HS-5 (cell line): ENCODE measurements around the gene PTBP2.

Source experiments
- DNase-seq: peaks from one replicate; pipeline ENCODE4 v3.0.0-alpha.2; 2012; ENCODE audit warnings: low read depth

PTBP2 gene, protein sequence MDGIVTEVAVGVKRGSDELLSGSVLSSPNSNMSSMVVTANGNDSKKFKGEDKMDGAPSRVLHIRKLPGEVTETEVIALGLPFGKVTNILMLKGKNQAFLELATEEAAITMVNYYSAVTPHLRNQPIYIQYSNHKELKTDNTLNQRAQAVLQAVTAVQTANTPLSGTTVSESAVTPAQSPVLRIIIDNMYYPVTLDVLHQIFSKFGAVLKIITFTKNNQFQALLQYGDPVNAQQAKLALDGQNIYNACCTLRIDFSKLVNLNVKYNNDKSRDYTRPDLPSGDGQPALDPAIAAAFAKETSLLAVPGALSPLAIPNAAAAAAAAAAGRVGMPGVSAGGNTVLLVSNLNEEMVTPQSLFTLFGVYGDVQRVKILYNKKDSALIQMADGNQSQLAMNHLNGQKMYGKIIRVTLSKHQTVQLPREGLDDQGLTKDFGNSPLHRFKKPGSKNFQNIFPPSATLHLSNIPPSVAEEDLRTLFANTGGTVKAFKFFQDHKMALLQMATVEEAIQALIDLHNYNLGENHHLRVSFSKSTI

DNA sequence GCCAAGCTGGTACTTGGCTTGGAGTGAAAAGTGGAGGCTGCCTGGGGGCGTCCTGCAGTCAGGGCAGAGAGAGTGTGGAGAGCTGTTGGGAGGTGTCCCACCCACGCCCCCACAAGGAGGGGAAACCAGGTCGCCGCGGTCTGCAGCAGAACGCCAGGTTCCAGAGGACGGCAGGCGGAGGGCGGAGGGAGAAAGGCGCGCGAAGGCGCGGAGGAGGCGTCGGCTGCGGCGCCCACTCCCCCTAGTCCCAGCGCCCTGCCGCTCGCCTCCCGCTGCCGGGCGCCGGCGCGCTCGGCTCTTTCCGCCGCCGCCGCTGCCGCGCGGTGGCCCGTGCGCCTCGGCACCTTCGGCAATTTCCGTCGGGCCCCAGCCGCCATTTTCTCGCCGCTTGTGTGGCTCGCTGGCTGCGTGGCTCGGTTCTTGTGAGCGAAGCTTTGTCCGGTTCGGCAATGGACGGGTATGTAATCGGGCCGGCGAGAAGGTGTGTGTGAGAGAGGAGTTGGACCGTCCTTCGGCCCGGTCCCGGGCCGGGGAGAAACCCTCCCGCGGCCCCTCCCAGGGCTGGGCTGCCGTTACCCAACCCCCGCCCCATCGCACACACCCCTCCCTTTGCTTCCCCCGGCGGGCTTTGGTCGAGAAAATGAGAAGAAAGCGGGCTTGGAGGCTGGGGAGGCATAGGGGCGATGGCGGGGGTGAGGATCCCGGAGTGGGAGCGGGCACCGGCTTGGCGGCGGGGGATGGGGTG lies at the start of gene PTBP2:
Gene PTBP2 (plus strand): TSS at position 369 of the 745 bp plus-strand sequence. CDS start 81 bp downstream, at position 450.
- DNase-seq, result peak; percentile 33

DNA sequence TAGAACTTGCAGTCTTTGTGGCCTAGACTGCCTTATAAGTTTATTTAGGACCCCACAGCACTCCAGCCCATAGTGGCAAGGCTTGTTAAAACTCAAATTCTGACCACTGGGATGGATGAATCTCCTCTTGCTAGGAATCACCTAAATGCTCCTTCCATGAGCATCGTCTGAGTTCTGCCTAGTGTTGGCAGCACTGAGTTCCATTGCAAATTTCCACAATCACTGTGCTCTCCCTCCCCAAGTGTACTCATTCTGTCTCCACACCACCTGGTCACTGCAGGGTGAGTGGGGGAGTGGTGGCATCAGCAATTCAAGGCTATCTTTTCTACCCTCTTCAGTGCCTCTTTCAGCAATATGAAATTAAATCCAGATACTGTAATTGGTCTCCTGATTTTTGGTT lies 46.7 kb upstream of the PTBP2 start:
- DNase-seq, result no peak

DNA sequence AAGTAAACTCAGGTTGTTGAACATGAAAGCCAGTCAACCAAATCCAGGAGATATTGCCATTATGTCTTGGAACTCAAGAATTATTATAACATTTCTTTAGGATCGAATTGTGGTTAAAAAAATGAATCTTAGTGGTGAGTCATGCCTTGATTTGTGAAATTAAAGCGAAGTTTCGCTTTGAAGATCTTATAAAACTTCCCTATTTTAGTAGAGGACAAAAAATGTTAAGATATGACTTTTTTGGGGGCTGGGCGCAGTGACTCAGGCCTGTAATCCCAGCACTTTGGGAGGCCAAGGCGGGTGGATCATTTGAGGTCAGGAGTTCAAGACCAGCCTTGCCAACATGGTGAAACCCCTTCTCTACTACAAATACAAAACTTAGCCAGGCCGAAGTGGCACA lies 39.5 kb upstream of the PTBP2 start:
- no peak for DNase-seq

DNA sequence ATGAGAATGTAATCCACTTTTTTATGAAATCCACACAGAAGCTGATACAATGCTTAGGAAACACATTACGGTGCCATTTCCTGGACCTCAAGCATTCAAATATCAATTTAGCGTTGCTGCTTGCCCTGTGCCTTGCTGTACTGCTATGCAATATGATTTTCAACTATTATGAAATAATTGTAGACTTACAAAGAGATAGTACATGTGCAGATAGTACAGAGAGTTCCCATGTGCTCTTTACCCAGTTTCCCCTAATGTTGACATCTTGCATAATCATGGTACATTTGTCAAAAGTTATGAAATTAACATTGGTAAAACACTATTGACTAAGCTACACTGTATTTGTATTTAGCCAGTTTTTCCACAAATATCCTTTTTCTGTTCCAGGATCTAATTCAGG lies 37.7 kb upstream of the PTBP2 start:
- no peak for DNase-seq

DNA sequence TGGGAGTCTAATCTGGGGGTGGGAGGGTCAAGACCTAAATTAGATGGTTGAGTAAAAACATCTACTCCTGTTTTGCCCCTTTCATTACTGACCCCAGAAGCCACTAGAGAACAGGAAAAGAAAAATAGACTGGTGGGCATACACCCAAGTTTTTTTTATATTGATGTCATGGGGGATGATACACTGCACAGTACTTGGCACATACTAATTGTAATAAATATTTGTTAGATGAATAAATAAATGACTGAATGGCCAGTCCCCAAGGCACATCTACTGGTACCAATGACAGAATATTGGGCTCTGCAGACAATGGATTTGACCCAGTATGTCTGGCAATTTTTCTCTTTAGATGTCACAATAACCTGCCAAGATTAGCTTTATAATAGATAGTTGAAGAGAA lies 36.8 kb upstream of the PTBP2 start:
- no peak for DNase-seq

DNA sequence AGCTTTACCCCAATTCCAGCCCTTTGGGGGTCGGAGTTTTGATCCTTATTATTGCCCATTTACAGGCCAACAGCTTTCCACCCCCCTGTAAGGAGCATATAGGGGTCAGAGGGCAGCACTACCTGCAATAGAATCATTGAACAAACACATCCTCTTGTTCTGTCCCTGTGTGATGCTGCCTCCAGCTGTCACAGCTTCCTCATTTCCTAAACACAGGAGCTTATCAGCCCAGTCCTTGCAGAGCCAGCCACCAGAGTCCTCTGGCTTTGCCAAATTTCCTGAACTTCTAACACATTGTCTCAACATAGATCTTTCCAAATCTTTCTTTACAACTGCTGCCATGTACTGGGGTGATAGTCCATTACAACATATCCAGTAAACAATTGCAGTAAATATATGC lies 32.8 kb upstream of the PTBP2 start:
- DNase-seq, result no peak

DNA sequence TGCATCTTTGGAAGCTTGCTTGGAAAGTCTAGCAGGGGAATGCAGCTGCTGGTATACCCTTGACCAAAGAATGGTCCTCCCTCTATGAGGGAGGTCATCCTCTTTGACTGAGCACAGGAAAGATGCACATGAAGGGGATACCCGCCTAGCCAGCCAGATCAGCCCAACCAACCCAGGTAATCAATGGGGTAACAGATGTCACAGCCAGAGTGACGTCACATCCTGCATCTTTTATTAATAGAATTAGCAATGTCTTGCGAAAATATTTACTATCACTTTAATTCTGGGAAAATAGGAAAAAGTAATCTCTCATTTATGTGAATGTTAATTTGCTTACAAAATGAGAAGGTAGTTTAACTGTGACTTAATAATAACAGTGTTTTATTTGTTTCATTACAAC lies 25.6 kb upstream of the PTBP2 start:
- DNase-seq, result no peak

DNA sequence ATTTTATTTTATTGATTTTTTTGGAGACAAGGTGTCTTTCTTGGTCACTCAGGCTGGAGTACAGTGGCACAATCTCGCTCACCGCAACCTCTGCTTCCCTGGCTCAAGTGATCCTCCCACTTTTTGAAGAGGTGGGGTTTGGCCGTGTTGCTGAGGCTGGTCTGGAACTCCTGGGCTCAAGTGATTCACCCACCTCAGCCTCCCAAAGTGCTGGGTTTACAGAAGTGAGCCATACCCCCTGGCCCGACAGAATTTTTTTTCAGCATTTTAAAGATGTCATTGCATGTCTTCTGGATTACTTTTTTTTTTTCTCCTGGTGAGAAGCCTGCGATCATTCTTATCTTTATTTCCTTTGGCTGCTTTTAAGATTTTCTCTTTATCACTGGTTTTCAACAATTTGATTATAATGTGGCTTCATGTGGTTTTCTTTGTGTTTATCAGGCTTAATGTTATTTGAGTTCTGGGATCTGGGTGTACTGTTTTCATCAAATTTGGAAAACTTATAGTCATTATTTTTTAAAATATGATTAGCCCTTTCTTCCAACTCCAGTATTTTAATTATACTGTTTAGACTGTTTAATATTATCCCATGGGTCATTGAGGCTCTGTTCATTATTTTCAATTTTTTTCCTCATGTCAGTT lies 23.1 kb upstream of the PTBP2 start:
- no peak for DNase-seq

DNA sequence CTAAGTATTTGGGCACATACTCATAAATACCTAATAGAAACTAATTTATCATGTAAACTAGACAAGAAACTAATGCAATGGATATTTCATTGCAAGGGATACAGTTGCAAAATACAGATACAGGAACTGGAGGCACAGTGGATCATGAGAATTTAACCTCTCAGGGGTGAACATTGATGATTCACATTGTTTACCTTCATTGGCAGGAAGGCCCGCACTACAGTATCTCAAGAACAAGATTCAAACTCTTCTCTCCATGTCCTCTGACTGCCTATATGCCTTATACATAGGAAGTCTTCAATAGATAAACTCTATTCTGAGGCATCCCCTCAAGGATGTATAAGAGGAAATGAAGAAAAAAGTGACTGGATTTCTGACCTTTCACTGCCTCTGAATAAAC lies 18.4 kb upstream of the PTBP2 start:
- DNase-seq, result no peak

DNA sequence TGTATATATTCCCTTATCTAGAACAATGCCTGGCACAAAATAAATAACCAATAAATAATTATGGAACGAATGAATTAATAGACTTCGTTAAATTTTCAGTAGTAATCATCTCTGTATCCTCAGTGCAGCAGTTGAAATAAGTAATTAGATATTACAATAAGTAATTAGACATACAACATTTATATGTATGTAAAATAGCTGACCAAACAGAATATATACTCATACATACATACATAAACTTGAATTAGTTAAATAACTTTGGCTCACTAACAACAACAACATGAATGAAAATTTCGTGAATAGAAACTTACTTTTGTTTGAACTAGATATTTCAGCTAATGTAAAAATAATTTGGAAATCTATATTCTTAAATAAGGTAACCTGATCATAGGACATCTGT lies 14.6 kb upstream of the PTBP2 start:
- DNase-seq, result no peak

DNA sequence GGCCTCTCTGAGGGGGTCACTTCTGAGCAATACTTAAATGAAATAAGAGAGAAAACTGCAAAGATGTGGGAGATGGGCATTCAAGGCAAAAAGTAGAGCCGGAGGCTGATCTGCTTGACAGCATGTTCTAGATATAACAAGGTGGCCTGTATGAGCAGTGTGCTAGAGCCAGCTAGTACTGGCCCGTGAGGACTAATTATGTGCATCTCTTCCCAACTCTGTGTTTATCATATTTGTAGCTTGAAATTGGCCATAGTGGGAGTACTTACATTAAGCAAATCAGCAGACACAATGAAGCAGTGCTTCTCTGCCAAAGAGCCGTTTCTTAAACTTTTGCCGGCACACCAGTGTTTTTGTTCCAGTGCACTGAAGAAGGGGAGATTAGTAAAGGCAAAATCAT lies 13.1 kb upstream of the PTBP2 start:
- no peak for DNase-seq

DNA sequence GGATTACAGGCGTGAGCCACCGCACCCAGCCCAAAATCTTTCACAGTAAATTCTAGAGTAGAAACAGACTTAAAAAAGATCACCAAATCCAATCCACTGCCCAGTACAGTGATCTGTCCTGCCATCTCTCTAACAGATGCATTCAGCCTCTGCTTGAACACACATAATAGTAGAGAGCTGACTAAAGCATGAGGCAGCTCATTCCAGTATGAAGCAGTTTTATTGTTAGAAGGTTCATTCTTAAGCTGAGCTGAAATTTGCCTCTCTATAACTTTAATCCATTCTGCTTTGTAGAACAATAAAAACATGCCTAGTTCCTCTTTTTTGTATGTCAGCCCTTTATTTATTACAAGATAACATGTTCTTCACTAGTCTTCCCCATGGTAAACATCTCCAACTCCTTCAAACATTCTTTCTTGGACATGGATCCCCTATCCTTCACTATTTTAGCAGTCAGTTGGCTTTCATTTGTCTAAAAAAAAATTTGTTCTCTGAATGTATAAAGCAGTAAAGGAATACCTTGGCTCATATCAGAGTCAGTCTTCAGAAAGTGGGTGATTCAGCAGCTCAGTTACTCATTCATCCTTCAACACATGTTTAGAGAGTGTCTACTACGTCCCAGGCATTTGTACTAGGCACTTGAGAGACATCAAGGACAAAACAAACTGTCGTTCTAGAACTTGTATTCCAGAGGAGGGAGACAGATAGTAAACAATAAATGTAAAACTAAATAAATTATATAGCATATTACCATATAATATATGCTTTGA lies 10.7 kb upstream of the PTBP2 start:
- DNase-seq, result peak; percentile 23

DNA sequence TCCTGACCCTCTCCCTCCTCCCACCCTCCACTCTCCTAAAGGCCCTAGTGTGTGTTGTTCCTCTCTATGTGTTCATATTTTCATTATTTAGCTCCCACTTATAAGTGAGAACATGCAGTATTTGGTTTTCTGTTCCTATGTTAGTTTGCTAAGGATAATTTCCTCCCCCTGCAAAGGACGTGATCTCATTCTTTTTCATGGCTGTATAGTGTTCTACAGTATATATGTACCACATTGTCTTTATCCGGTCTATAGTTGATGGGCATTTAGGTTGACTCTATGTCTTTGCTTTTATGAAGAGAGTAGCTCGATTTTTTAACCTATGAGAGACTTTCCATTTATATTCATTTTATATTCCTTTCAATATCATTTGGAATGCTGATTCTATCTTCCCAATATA lies 7.9 kb upstream of the PTBP2 start:
- DNase-seq, result no peak

DNA sequence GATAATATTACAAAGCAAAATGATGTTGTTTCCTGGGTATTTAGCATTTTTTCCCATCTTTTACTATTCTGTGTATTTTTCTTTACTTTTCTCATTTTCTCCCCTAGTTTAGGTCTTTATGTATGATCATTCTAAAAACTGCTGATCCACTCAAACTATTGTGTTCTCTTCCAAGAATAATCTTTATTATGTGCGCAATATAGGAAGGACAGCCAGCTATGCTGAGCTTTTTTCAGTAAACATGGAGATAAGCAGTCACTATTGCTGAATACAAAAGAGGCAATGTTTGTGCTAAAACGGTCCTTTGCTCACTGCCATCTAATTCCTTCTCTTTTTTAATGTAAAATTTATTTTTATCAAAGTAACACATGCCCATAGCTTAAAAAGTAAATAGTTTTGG lies 6.7 kb upstream of the PTBP2 start:
- DNase-seq, result no peak

DNA sequence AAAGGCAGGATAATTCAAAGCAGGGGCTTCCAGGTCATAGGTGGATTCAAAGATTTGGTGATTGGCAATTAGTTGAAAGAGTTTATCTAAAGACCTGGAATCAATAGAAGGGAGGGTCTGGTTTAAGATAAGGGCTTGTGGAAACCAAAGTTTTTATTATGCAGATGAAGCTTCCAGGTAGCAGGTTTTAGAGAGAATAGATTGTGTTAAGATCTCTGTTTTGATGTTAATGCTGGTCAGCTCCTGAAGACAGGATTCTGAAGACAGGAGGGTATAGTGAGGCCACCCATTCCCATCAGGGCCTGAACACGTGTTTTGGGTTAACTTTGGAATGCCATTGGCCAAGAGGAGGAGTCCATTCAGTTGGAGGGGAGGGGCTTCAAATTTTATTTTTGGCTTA lies 6.1 kb upstream of the PTBP2 start:
- DNase-seq, result no peak

DNA sequence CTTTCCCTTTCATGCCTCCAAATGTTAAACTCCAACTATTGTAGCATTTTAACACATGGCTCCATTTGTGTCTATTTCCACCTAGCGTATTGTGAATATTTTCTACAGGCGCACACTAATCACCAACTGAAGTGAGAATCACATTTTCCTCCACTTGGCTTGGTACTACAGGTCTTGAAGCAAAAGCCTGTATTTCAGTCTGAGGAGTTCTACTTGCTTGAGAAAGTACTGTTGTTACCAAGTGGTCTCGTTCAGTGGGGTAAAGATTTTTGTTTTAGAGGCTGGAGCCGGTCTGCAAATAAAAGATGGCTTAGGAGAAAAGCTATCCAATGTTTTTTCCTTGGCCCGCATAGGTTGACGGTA lies 550 bp upstream of the PTBP2 start:
- peak; percentile 8 for DNase-seq

DNA sequence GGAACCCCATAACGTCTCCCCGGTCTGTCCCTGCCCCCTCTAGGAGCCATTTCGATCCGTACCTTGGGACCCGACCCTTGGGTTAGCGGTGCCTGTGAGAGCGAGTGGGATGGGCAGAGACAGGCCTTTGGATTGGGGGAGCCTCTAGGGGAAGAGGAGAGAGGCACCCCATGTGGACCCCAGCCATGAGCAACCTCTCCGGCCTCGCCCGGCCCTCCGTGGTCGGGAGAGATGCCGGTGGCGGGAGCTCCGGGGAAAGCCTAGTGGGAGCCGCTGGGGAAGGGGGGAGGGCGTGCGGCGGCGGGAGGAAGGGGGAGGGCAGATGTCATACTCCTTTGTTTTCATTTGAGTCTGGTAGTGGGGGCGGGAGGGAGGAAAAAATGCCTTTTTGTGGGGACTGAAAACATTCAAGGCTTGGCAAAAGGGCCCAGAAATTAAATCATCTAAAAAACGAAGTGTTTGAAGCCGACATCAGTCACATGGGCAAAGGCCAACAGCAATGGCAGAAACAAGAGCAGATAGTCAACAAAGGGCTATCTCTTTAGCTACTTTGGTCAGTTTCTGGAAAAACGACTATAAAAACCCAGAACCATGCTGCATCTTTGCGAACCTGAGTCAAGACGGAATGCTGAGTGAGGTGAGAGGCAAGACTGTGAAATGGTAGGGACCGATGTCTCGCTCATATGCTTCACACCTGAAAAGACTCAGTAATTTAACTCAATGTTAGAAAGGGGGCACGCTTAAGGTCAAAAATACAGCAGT lies 758 bp downstream of the PTBP2 start:
- peak; percentile 31 for DNase-seq

DNA sequence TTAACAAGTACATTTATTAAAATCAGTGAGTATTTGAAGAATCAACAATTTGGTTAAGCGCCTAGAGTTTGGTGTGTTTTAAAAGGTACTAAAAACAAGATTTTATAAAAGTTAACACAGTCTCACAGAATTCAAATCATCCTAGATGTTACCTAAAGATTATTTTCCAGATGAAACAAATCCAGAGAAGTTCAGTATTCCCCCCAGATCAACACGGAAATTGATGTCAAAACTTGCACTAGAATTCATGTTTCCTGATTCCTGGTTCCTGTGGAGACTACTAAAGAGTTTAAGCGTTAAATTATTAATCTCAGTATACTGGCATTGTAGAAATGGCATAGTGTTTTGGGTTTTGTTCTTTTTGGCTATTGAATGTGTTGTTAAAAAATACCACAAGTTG lies 1.4 kb downstream of the PTBP2 start:
- no peak for DNase-seq

DNA sequence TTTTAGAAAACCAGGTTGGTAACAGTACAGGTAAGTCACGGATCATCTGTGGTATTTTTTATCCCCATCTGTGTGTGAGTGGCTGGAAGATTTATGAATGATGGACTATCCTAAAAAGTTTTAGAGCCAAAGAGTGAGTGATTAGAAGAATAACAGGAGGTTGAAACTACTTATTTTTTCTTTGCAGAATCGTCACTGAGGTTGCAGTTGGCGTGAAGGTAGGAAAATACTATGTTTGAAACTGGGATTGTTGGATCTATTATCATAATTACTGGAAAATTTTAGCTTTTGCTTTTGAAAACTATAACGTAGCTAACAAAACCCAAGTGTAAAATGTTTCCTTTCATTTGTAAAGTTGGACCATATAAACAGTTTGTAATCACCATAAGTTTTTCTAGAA lies 1.8 kb downstream of the PTBP2 start:
- no peak for DNase-seq

DNA sequence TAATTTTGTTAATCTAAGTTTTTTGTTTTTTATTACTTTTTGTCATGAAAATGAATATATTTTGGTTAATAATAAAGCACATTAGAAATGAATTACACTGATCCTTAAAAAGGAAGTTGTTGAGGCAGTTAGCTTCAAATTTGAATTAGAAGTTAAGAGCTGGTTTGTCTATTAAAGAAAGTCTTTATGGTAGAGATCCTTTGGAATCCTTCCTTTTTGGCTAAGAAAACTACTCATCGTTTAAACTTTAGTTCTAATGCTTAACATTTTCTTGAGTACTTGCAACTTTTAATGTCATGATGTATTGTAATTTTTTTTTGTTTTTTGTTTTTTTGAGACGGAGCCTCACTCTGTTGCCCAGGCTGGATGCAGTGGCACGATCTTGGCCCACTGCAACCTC lies 2.4 kb downstream of the PTBP2 start:
- DNase-seq, result no peak

DNA sequence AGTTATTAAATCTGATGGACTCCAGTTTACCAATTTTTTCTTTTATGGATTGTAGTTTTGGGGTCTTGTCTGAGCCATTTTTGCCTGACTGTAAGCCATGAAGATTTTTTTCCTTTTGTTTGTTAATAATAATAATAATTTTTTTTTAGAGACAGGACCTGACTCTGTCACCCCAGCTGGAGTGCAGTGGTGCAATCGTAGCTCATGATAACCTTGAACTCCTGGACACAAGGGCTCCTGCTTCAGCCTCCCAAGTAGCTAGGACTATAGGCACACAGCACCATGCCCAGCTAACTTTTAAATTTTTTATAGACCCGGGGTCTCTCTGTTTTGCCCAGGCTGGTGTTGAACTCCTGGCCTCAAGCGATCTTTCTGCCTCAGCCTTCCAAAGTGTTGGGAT lies 6.3 kb downstream of the PTBP2 start:
- no peak for DNase-seq
